Upper lobe of left lung (tissue), 6 donors: ENCODE data around the gene UBAC2. TPM values are rescaled to one million over a fixed set of nuclear protein-coding genes. Genes with fewer than 3 reads are reported as not detected.
"Not testable (repeated sequence)": the region's sequence is repeated elsewhere in the genome, so short reads cannot be mapped to it uniquely, and the experiment has no call there.

Source experiments
- ATAC-seq, 2 donors: fragments of 200-7000 bp; cut with Tn5 transposase; one replicate each; pipeline ENCODE4 v1.9.1; 2022; ENCODE audit warnings: mild to moderate bottlenecking in 2 of 2, moderate library complexity in 2 of 2; ENCODE audit not compliant: low FRiP score in 2 of 2
- DNase-seq, 2 donors: peaks; one replicate each; pipeline ENCODE4 v3.0.0-alpha.2; 2019 to 2020
- H3K27ac ChIP-seq, 4 donors: fragments of 200-600 bp; sonication (generic); one replicate each; pipeline ENCODE4 v1.5.1; 2016 to 2019
- H3K27me3 ChIP-seq, 4 donors: fragments of 200-600 bp; sonication (generic); one replicate each; pipeline ENCODE4 v1.5.1; 2017 to 2019
- H3K36me3 ChIP-seq, 4 donors: fragments of 200-600 bp; sonication (generic); one replicate each; pipeline ENCODE4 v1.5.1; 2016 to 2019
- H3K4me1 ChIP-seq, 4 donors: fragments of 200-600 bp; sonication (generic); one replicate each; pipeline ENCODE4 v1.5.1; 2018 to 2019
- H3K4me3 ChIP-seq, 4 donors: fragments of 200-600 bp; sonication (generic); one replicate each; pipeline ENCODE4 v1.5.1; 2017 to 2019; ENCODE audit warnings: mild to moderate bottlenecking in 2 of 4, moderate library complexity in 1 of 4
- H3K9me3 ChIP-seq, 4 donors: fragments of 200-600 bp; sonication (generic); one replicate each; pipeline ENCODE4 v1.5.1; 2018 to 2019
- EP300 ChIP-seq, 4 donors: sonication (generic); formaldehyde crosslinking; IDR thresholded peaks; one replicate each; pipeline ENCODE4 v1.5.1; 2017; ENCODE audit warnings: antibody characterized with exemption in 4 of 4, control low read depth in 2 of 4
- POLR2A ChIP-seq, 4 donors: fragments of 450-650 bp; IDR thresholded peaks; one replicate each; pipeline ENCODE4 v1.5.1; 2016 to 2017; ENCODE audit warnings: antibody characterized with exemption in 4 of 4, mild to moderate bottlenecking in 2 of 4
- POLR2AphosphoS5 ChIP-seq, 2 donors: sonication (generic); formaldehyde crosslinking; IDR thresholded peaks; one replicate each; pipeline ENCODE4 v1.5.1; 2017; ENCODE audit warnings: antibody characterized with exemption in 2 of 2
- WGBS, 2 donors: methylation state at CpG; one replicate each; pipeline ENCODE4 v1.1.5; 2017 to 2018; 5-methylcytosine and 5-hydroxymethylcytosine counted together
- total RNA-seq, 6 donors: library from RNA; depleted of rRNA in 4 of 6; stranded (reverse); fragments of >200 nt in 4 of 6; gene quantifications; one replicate each; pipeline versions ENCODE4 v1.1.0 to v1.2.1, GENCODE V29; 2016 to 2021
- TF ChIP-seq, protein P1 (sequence below), 6 experiments: fragments of 450-650 bp in 4 of 6; fragments of 200-600 bp in 2 of 6; sonication (generic) in 2 of 6; IDR thresholded peaks; one replicate each; pipeline ENCODE4 v1.5.1; 2016 to 2019; ENCODE audit warnings: antibody characterized with exemption in 6 of 6
- donor health status: DM: no; HTN: no; CAD: no; lungs with moderate emphysema.
- donor health status: DM: no; HTN: yes; CAD: no; lungs with severe emphysema.

UBAC2 gene
- total RNA-seq, 6 donors from 2014 or later, result 29.3 to 55.5 (median 47.7) TPM

DNA sequence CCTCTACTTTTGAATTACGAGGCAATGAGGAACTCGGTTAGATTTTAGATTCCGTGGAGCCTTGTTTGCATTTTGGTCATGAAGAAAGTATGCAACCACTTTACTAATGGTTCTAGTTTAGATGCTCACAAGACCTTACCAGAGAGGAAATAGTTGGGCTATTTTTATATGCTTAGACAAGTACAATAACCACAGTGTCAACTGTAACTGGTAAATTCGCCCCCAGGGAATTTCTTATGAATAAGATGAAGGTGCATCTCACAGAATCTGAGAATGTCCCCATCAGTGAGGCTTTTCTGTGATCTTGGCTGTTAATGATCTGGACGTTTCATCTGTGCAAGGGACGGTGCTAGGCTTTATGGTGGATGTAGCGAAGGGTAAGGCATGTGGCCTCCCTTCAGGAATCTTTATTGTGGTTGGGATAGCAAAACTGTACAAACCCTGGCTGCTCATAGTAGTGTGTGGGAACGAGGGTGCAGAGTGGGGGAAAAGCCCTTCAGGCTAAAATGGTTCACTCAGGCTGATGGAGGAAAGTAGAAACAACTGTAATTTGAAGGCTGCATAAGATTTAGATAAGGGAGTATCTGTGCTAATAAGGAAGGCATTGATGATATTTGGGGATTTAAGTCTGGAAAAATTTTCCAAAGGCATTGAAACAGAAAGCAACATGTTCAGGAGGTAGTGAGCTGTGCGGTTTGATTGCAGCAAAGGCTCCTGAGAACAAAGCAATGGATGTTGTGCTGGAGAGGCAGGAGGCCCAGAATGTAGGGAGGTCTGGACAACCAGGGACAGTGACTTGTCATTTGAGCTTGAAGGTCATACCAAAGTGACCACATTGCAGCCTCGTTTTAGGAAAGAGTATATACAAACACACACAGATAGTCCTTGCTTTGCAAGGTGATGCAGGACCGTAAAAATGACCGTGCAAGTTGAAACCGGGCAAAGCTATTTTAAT, 28.4 kb downstream of the UBAC2 start:
- no peaks in the 10 kb centered on the region for H3K27me3 ChIP-seq
- DNase-seq, result no peak
- no peaks in the 10 kb centered on the region for H3K9me3 ChIP-seq
- H3K4me3 ChIP-seq, result no peak overlapping the region
- TF ChIP-seq, protein P1, sequence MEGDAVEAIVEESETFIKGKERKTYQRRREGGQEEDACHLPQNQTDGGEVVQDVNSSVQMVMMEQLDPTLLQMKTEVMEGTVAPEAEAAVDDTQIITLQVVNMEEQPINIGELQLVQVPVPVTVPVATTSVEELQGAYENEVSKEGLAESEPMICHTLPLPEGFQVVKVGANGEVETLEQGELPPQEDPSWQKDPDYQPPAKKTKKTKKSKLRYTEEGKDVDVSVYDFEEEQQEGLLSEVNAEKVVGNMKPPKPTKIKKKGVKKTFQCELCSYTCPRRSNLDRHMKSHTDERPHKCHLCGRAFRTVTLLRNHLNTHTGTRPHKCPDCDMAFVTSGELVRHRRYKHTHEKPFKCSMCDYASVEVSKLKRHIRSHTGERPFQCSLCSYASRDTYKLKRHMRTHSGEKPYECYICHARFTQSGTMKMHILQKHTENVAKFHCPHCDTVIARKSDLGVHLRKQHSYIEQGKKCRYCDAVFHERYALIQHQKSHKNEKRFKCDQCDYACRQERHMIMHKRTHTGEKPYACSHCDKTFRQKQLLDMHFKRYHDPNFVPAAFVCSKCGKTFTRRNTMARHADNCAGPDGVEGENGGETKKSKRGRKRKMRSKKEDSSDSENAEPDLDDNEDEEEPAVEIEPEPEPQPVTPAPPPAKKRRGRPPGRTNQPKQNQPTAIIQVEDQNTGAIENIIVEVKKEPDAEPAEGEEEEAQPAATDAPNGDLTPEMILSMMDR (IDR thresholded peaks at IDR 0.05), result no peak
- TF ChIP-seq POLR2AphosphoS5 (IDR thresholded peaks at IDR 0.05), result no peak
- no peak for TF ChIP-seq EP300 (IDR thresholded peaks at IDR 0.05)
- no peak for TF ChIP-seq POLR2A (IDR thresholded peaks at IDR 0.05)
- H3K36me3 ChIP-seq, result no peaks in the 10 kb centered on the region
- no peak for ATAC-seq
- 55 to 63% methylated on average over 13 of the region's 13 CpGs for WGBS, 2 donors
- H3K4me1 ChIP-seq, result peaks cover 13 to 63% (median 24%) of the 10 kb centered on the region in 4 donors
- H3K27ac ChIP-seq, result peak overlapping the region in 2 of 4 donors; percentile 2 to 32

DNA sequence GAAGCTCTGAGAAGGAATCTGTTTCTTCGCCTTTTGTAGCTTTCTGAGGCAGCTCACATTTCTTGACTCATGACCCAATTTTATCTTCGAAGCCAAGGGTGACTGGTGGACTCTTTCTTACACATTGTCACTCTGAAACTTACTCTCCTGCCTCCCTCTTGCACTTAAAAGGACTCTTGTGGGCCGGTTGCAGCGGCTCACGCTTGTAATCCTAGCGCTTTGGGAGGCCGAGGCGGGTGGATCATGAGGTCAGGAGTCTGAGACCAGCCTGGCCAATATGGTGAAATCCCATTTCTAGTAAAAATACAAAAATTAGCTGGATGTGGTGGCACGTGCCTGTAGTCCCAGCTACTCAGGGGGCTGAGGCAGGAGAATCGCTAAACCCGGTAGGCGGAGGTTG, 29.9 kb downstream of the UBAC2 start:
- H3K27ac ChIP-seq, H3K36me3 ChIP-seq, H3K9me3 ChIP-seq, ATAC-seq, H3K27me3 ChIP-seq, H3K4me3 ChIP-seq, DNase-seq: not testable (repeated sequence)
- WGBS, 2 donors, result 89 to 93% methylated on average over 12 of the region's 12 CpGs
- H3K4me1 ChIP-seq, result peaks cover 8 to 47% (median 13%) of the 10 kb centered on the region in 4 donors

DNA sequence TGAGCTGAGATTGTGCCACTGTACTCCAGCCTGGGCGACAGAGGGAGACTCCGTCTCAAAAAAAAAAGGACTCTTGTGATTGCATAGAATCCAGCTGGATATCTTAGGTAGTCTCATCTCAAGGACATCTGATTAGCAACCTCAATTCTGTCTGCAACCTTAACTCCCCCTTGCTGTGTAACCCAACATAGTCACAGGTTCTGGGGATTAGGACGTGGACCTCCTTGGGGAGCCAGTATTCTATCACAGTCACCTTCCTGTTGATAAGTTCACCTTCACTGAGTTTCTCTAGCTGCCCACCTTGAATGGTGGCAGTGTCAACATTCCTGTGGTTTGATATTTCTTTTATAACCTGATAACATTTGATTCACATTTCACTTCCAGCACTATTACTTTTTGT, 30.3 kb downstream of the UBAC2 start:
- 83 to 87% methylated on average over 3 of the region's 3 CpGs for WGBS, 2 donors
- ATAC-seq, result no peak
- Histone ChIP-seq H3K9me3 (no peaks in the 10 kb centered on the region), H3K27ac (no peak overlapping the region), H3K36me3 (no peaks in the 10 kb centered on the region), H3K27me3 (no peaks in the 10 kb centered on the region), H3K4me1 (peaks cover 8 to 43% (median 10%) of the 10 kb centered on the region in 4 donors), H3K4me3 (no peak overlapping the region)
- no peak for DNase-seq
- no peak for TF ChIP-seq POLR2A (IDR thresholded peaks at IDR 0.05)
- no peak for TF ChIP-seq EP300 (IDR thresholded peaks at IDR 0.05)
- no peak for TF ChIP-seq POLR2AphosphoS5 (IDR thresholded peaks at IDR 0.05)
- TF ChIP-seq, protein P1 (IDR thresholded peaks at IDR 0.05), result no peak

DNA sequence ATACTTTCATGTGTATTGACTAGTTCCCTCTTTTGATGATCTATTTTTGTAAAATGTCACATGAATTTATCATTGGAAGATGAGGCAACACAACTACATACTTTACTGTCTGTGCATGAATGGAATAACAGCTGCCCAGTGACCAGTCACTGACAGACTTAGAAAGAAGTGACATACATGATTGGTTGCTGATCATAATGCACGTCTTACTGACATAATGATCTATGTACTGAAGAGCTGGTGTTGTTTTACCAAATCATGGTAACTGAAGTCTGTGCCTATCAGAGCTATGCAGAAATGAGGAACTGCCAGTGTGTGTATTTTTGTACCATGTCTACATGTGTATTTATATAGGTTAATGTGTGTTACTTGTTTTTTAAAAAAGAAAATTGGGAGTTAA, 31.1 kb downstream of the UBAC2 start:
- no peak for TF ChIP-seq POLR2A (IDR thresholded peaks at IDR 0.05)
- TF ChIP-seq, protein P1 (IDR thresholded peaks at IDR 0.05), result no peak
- TF ChIP-seq EP300 (IDR thresholded peaks at IDR 0.05), result no peak
- no peak for TF ChIP-seq POLR2AphosphoS5 (IDR thresholded peaks at IDR 0.05)
- no peak for DNase-seq
- Histone ChIP-seq H3K27me3 (no peaks in the 10 kb centered on the region), H3K4me1 (peaks cover 4 to 36% (median 8%) of the 10 kb centered on the region in 4 donors), H3K36me3 (no peaks in the 10 kb centered on the region), H3K9me3 (no peaks in the 10 kb centered on the region), H3K27ac (no peak overlapping the region), H3K4me3 (no peak overlapping the region)
- WGBS, 2 donors, result 40 to 52% methylated on average over 1 of the region's 1 CpG
- ATAC-seq, result peak in 1 of 2 donors; percentile 68

DNA sequence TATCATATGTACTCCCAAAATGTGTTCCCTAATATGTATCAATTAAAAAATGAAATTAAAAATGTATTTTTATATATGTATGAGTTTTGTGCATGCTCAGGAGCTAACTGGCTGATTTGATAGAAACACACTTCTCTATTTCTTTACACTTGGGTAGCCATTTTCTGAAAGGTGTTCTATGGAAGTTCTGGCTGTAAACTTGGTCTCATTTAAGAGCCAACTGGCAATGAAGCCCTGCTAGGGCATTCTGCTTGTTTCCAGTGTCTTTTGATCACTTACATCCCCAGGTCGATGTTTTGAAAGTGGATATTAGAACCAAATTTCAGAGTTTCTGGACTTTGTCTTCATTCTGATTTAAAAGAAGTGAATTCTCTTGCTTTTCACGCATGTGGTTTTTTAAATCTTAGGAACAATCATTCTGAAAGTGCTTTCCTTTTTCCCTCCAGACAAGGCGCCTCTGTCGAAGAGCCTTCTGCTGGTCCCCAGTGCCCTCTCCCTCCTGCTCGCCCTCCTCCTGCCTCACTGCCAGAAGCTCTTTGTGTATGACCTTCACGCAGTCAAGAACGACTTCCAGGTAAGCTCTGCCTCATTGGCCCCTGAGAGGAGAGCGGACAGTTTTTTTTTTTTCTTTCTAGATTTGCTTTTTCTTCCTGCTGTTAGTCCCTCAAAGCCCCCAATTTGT, 37.5 kb downstream of the UBAC2 start:
- peak overlapping the region in 1 of 4 donors; percentile 9 for H3K4me3 ChIP-seq
- no peak for TF ChIP-seq POLR2A (IDR thresholded peaks at IDR 0.05)
- TF ChIP-seq, protein P1 (IDR thresholded peaks at IDR 0.05), result no peak
- TF ChIP-seq POLR2AphosphoS5 (IDR thresholded peaks at IDR 0.05), result no peak
- TF ChIP-seq EP300 (IDR thresholded peaks at IDR 0.05), result no peak
- peaks cover 0 to 6% (median 2%) of the 10 kb centered on the region in 4 donors for H3K4me1 ChIP-seq
- DNase-seq, result no peak
- no peaks in the 10 kb centered on the region for H3K9me3 ChIP-seq
- WGBS, 2 donors, result 71 to 85% methylated on average over 8 of the region's 8 CpGs
- H3K27ac ChIP-seq, result peak overlapping the region in 2 of 4 donors; percentile 11 to 30
- H3K27me3 ChIP-seq, result no peaks in the 10 kb centered on the region
- peaks cover 0 to 23% (median 6%) of the 10 kb centered on the region in 4 donors for H3K36me3 ChIP-seq
- ATAC-seq, result no peak
